ENCODE measurements around the gene SLC43A1. TPM values are rescaled to one million over a fixed set of nuclear protein-coding genes. Genes with fewer than 3 reads are reported as not detected.

Gene SLC43A1
- total RNA-seq, 2 donors from 2014 or later, result 8.4 to 9.1 TPM

DNA sequence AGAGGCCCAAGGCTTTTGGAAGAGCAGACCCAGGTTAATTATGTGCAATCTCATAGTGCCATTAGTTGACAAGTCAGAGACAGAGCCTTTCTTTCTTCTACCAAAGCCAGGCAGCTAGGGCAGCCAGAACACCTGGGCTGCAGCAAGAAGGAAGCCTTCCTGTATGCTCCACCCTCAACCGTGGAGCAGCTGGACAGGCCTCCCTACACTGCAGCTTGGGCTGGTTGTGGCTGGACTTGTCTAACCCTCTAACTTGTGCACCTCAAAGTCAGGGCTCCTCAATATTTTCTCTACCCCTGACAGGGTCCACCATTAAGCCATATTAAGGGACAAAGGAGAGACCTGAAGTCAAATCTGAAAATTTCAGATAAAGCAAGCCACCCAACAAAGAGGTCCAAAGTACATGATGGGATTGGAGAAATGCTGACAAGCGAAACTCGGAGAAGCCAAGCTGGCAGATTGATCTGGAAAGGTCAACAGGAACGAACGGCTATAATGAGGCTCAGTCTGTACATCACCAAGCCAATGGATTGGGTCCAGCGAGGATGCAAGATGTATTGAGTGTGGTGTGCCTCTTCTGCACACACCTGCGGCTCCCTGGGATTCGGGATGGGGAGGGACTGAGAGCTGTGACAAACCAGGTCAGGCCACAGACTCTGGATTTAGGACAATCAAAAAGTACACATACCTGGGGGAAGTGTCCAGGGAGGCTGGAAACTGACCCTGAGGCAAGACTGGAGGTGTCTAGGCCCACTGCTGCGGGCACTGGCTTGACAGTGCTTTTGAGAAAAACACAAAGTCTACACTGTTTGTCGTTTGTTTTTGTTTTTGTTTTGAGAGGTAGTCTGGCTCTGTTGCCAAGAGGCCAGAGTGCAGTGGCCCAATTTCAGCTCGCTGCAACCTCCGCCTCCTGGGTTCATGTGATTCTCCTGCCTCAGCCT lies 76.9 kb downstream of the SLC43A1 start:
- no peaks in the 10 kb centered on the region for H3K36me3 Mint-ChIP-seq (ENCODE audit: low read depth)
- no peaks in the 10 kb centered on the region for H3K9me3 ChIP-seq (ENCODE audit: control insufficient read depth, low read length)
- no peak overlapping the region for H3K4me3 Mint-ChIP-seq
- H3K27me3 Mint-ChIP-seq (ENCODE audit: insufficient read depth), result peaks cover 17% of the 10 kb centered on the region
- H3K4me3 ChIP-seq (ENCODE audit: low read length), result no peak overlapping the region
- TF ChIP-seq, protein P1, sequence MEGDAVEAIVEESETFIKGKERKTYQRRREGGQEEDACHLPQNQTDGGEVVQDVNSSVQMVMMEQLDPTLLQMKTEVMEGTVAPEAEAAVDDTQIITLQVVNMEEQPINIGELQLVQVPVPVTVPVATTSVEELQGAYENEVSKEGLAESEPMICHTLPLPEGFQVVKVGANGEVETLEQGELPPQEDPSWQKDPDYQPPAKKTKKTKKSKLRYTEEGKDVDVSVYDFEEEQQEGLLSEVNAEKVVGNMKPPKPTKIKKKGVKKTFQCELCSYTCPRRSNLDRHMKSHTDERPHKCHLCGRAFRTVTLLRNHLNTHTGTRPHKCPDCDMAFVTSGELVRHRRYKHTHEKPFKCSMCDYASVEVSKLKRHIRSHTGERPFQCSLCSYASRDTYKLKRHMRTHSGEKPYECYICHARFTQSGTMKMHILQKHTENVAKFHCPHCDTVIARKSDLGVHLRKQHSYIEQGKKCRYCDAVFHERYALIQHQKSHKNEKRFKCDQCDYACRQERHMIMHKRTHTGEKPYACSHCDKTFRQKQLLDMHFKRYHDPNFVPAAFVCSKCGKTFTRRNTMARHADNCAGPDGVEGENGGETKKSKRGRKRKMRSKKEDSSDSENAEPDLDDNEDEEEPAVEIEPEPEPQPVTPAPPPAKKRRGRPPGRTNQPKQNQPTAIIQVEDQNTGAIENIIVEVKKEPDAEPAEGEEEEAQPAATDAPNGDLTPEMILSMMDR (conservative IDR thresholded peaks at IDR 0.05), result no peak
- no peaks in the 10 kb centered on the region for H3K4me1 ChIP-seq (ENCODE audit: control insufficient read depth, insufficient read depth, low read length)
- 94 to 96% methylated on average over 11 to 12 of the region's 12 CpGs for WGBS, 2 experiments (ENCODE audit: insufficient coverage in 1 of 2, insufficient read length in 1 of 2)
- no peaks in the 10 kb centered on the region for H3K36me3 ChIP-seq (ENCODE audit: control insufficient read depth, insufficient read depth, low read length)
- no peak overlapping the region for H3K27ac Mint-ChIP-seq
- no peaks in the 10 kb centered on the region for H3K9me3 Mint-ChIP-seq
- DNase-seq, result no peak
- no peaks in the 10 kb centered on the region for H3K4me1 Mint-ChIP-seq
- H3K27ac ChIP-seq (ENCODE audit: low read depth, low read length), result no peak overlapping the region
- peaks cover 6% of the 10 kb centered on the region for H3K27me3 ChIP-seq (ENCODE audit: control insufficient read depth, insufficient read depth, low read length, poor library complexity, severe bottlenecking)
- H3K9ac ChIP-seq (ENCODE audit: extremely low read depth, low read length, poor library complexity, severe bottlenecking), result no peak overlapping the region

GRCh38 chr11:57436031-57436430 lies 79.5 kb downstream of the SLC43A1 start:
- TF ChIP-seq, protein P1 (conservative IDR thresholded peaks at IDR 0.05), result no peak
- no peaks in the 10 kb centered on the region for H3K9me3 Mint-ChIP-seq
- Histone ChIP-seq H3K9ac (ENCODE audit: extremely low read depth, low read length, poor library complexity, severe bottlenecking) (no peak overlapping the region), H3K4me1 (ENCODE audit: control insufficient read depth, insufficient read depth, low read length) (no peaks in the 10 kb centered on the region), H3K27ac (ENCODE audit: low read depth, low read length) (no peak overlapping the region), H3K4me3 (ENCODE audit: low read length) (no peak overlapping the region), H3K27me3 (ENCODE audit: control insufficient read depth, insufficient read depth, low read length, poor library complexity, severe bottlenecking) (peaks cover 6% of the 10 kb centered on the region), H3K9me3 (ENCODE audit: control insufficient read depth, low read length) (no peaks in the 10 kb centered on the region), H3K36me3 (ENCODE audit: control insufficient read depth, insufficient read depth, low read length) (no peaks in the 10 kb centered on the region)
- H3K36me3 Mint-ChIP-seq (ENCODE audit: low read depth), result no peaks in the 10 kb centered on the region
- H3K4me1 Mint-ChIP-seq, result no peaks in the 10 kb centered on the region
- no peak for DNase-seq
- WGBS, 2 experiments (ENCODE audit: insufficient coverage in 1 of 2, insufficient read length in 1 of 2), result 84 to 96% methylated on average over 7 of the region's 7 CpGs
- H3K27ac Mint-ChIP-seq, result no peak overlapping the region
- no peak overlapping the region for H3K4me3 Mint-ChIP-seq
- peaks cover 23% of the 10 kb centered on the region for H3K27me3 Mint-ChIP-seq (ENCODE audit: insufficient read depth)

DNA sequence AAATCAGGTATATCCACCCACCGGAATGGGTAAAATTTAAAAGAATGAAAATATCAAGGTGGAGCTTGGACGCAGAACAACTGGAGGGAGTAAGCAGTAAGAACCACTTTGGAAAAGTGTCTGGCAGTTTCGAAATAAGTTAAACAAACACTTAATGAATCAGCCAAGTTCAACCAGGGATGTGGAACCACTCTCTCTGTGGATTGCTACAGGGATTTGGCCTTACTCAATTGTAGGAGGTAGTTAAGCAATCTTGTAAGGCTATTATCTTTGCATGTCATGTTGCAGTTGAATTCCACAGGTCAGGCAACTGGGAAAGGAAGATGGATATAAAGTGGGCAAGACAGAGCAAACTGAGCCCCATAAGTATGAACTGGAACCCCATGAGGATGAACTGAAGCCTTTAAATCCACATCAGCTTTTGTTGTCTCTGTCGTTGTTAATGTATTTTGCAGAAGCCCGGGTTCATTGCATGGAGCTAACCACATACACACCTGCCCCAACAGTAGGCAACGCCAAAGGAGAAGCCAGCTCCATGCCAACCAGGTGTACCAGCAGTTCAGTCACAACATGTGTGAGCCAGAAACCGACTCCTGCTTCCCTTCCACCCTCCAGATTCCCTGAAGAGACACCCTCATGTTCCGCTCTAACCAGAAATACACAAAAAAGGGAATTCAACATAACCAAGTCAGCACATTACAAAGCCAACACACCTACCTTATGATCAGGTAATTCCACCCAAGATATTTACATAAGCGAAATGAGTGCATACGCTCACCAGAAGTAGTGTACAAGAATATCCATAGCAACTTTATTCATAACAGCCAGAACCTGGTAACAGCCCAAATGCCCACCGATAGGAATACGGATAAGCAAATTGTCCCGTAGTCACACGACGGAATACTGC lies 80.6 kb downstream of the SLC43A1 start:
- TF ChIP-seq, protein P1 (conservative IDR thresholded peaks at IDR 0.05), result no peak
- H3K9me3 Mint-ChIP-seq, result no peaks in the 10 kb centered on the region

More for the DNA sequence above, 80.6 kb downstream of the SLC43A1 start:
- DNase-seq, result no peak
- Histone ChIP-seq H3K4me3 (ENCODE audit: low read length) (no peak overlapping the region), H3K27ac (ENCODE audit: low read depth, low read length) (no peak overlapping the region), H3K9me3 (ENCODE audit: control insufficient read depth, low read length) (no peaks in the 10 kb centered on the region), H3K4me1 (ENCODE audit: control insufficient read depth, insufficient read depth, low read length) (no peaks in the 10 kb centered on the region), H3K9ac (ENCODE audit: extremely low read depth, low read length, poor library complexity, severe bottlenecking) (no peak overlapping the region), H3K27me3 (ENCODE audit: control insufficient read depth, insufficient read depth, low read length, poor library complexity, severe bottlenecking) (peaks cover 11% of the 10 kb centered on the region), H3K36me3 (ENCODE audit: control insufficient read depth, insufficient read depth, low read length) (no peaks in the 10 kb centered on the region)
- 87 to 89% methylated on average over 6 to 15 of the region's 15 CpGs for WGBS, 2 experiments (ENCODE audit: insufficient coverage in 1 of 2, insufficient read length in 1 of 2)
- Mint-ChIP-seq H3K4me3 (no peak overlapping the region), H3K4me1 (no peaks in the 10 kb centered on the region), H3K27me3 (ENCODE audit: insufficient read depth) (peaks cover 27% of the 10 kb centered on the region), H3K36me3 (ENCODE audit: low read depth) (no peaks in the 10 kb centered on the region), H3K27ac (no peak overlapping the region)

Measured in endodermal cell (in vitro differentiated cells).